Daoy (cell line): ENCODE data around the gene RAD51B. TPM values are rescaled to one million over a fixed set of nuclear protein-coding genes. Genes with fewer than 3 reads are reported as not detected.
A peak's percentile ranks its signal among the peaks of the same experiment; 100 is the strongest.

Experiments
- DNase-seq: peaks from one replicate; pipeline ENCODE4 v3.0.0-alpha.2; 2015; ENCODE audit warnings: low read depth
- total RNA-seq: library from RNA; depleted of rRNA; stranded (reverse); fragments of >200 nt; shearing (Covaris generic); gene quantifications from 2 replicates; pipeline ENCODE4 v1.2.3, GENCODE V29; 2014

RAD51B gene
- total RNA-seq, 1 experiment from 2014 or later = 15.8 TPM

DNA sequence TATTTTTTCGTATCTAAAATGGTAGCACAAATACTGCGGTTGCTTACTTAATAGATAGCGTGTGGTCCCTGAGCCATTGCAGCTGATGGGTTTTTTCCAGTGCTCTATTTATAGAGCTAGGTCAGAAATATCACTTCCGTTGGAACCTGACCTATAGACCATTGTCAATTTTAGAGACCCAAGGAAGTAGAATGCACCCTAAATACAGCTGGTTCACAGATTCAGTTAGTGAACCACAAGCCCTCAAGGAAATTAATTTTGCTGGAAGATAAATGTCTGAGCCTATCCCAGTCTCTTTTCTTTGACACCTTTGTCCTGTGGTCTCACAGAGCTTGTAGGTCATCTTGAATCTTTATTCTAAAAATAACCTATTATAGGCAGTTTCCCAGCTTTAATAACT, 582.3 kb downstream of the RAD51B start:
- DNase-seq = no peak

DNA sequence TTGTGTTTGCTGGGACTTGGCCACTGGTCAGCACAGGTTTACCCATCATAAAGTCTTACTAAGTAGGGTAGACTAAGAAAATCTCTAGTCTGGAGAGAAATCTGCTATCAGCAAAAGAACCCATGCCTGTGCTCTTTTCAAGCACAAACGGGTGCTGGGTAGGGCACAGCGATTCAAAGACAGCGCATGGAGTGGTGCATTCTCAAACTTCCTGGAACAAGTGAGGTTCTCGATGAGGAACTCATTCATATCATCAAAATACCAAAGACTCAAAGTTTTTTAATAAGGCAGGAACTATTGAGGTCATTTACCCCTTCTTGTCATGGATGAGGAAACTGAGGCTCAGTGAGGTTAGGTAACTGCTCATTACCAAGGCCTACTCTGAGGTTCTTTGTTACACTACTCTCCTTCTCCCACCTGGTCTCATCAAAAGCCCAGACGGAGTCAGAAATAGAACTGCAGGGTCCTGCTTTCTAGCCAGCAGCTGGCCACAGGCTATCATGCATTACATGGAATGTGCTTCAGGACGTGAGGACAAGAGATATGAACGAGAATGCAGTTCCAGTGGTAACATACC, 583.0 kb downstream of the RAD51B start:
- no peak for DNase-seq

DNA sequence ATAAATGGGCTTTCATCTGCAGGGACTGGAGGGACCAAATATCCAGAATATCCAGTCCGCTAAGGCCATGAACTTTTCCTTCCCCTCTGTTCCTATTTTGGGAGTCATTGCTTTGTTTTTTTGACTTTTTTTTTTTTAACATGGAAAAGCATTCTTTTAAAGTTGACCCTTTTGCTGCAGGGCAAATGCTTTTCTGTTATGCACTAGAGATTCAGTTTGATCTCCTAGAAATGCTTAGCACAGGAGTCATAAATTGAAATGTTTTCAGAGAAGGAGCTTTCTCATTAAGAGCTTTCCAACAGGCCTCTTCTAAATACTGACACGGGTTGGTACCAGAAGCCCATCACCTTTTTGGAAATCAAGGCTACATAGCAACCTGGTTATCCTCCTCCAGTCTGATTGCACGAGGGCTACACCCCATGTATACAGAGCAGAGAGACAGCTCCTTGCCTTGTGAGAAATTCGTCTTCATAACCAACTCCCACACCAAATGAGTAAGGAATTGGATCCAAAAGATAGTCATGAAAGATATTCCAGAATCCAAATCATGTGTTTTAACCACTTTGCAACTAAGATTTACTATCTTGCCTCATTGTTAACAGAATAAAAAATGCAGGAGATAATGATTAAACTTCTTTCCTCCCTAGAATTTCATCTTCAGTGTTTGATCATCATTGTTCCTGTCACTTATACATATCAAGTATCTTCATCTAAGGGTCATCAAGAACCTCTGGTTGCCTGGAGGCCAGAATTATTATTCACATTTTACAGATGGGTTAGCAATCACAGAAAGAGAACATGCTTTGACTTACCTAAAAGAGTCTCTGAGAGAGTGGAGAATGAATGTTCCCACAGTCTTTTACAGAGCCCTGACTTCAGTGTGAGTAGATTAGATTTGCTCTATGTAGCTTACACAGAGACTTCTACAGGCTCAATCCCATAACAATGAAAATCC, 583.9 kb downstream of the RAD51B start:
- no peak for DNase-seq

DNA sequence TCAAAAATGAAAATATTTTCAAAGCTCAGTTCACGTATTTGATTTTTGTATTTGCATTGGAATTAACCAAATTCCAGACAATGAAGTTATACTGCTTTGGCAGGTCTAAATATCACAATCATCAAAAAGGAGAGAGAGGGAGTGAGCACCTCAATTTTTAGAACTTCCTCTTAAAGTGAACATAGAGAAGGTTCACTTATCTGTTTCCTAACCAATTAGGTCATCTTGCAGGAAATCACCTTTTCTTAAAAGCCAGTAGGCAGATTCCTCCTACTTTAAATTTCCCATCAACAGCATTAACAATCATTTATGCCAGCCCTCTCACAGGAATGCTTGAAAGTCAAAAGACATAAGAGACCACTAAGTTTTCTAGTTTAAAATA, 584.6 kb downstream of the RAD51B start:
- no peak for DNase-seq

DNA sequence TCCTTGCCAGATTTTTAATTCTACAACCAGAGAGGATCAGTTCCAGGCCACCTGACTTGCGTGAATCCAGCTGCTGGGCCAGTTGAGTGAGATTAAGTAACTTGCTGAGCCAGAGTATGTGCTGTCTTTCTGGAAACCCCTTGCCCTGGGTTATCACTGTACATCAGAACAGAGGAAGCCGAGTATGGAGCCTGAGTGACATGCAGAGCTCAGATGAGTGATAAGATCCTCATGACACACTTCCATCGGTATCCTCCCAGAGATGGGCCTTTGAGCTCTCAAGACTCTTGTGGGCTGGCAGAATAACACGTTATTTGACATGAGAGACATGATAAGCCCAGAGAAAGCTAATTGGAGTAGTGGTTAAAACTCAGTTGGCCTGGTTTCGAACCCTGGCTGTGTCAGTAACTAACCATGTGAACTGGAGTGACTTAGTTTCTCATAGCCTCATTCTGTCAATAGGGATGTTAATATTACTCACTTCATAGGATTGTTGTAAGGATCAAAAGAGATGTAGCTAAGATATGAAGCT, 585.1 kb downstream of the RAD51B start:
- DNase-seq = no peak

DNA sequence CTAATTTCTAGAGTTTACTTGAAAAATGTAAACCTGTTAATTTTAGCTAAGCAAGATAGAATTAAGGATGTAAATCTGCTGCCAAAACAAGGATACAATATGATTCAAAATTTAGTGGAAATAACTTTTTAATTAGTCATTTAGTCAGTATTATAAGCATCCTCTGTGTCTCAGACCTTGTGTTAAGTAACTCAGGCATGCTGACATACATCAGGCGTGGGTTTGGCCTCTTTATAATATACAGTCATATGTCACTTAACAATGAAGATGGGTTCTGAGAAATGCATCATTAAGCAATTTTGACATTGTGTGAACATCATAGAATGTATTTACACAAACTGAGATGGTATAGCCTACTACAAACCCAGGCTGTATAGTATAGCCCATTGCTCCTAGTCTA, 586.4 kb downstream of the RAD51B start:
- no peak for DNase-seq

DNA sequence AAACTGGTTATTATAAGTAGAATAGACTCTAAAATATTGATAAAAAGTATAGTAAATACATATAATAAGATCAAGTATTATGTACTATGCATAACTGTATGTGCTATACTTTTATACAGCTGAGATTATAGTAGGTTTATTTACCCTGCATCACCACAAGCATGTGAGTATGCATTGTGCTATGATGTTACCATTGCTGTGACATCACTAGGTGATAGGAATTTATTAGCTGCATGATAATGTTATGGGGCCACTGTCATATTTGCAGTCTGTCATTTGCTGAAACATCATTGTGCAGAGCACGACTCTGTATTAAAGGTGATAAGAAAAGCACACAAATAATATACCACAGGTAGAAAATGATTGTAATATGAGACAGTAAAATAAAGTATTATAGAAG, 587.7 kb downstream of the RAD51B start:
- no peak for DNase-seq

DNA sequence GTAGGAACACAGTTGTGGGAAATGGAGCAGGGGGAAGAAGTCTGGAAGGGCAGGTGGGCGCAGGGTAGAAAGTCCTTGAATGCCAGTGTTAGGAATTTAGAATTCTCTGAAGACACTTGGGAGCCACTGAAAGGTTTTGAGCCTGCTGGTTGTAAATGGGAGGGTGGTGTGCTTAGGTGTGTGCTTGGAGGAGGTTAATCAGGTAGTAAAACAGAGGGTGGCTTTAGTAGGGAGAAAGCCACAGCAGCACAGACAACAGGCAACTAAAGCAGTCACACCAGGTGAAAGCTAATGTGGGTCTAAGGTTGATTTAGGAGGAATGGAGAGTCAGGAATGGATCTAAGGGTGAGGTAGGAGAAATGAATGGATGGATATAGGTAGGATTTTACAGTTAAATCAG, 588.2 kb downstream of the RAD51B start:
- DNase-seq = no peak

DNA sequence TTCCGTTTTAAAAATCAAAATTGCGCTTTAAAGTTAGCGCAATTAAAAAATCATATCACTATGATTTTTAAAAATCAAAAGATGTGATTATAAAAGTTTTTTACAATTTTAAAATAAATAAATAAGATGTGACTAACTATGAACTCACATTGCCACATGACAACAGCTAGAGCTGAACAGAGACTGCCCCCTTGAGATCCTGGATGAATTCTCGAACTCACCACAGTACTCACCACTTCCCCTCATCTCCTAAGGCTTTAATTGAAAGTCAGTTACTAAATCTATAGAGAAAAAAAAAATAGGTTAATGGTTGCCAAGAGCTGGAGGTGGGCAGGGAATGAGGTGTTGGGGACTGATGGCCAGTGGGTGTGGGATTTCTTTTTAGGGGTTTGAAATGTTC, 589.1 kb downstream of the RAD51B start:
- peak; percentile 69 for DNase-seq

DNA sequence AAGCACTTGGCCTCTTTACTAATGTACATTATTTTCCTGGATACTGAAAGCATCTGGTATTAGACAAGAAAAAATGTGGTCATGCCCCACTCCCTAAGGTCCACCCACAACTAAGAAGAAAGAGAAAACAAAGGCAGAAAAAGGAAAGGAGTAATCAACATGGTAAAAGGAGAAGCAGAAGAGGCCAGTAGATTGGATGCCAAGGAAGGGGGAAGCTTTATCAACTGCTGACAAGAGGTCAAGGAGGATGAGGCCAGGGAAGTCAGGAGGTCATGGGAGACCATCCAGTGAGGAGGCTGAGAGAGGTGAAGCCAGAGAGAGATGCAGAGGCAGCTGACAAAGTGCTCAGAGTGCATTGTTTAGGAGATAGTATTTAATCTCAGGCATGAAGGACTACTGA, 589.8 kb downstream of the RAD51B start:
- DNase-seq = no peak

DNA sequence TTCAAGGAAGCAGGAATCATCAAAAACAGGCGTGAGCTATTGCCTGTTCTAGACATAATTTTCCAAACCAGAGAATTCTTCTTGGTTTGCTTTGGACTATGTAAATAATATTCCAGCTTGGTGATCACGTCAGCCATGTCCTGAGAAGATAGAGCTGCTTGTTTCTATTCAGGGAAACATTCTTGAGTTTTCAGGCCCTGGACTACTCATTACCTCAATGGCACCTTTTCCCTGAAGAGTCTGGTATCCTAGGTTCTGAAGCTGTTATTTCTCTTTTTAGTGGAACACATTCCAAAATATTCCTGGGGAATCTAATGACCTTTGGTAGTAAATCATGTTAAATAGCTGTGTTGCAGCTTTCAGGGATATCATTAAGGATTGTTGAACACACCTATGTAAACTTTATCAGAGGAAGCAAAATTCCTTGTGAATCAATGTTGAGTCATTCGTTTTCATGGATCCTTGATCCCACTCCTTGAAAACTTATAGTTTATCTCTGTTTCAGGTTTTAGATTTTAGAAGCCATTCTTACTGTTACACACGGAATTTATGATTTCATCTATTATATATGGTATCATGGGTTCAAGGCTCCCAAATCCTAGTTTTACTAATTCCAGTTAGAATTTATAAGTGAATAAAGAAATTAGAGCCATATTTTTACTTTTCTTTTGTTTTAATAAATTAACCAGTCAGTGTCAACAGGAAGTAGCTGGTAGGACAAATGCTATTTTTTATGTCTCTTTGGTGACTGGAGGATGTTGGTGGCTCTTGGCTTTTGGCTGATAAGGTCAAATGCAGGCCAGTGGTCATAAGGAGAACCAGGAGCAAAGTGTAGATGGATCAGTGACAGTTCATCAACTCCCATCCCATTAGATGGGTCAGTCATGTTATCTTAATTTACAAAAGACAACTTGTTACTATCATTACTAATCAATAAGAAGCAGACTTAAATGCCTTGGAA, 593.2 kb downstream of the RAD51B start:
- DNase-seq = no peak

DNA sequence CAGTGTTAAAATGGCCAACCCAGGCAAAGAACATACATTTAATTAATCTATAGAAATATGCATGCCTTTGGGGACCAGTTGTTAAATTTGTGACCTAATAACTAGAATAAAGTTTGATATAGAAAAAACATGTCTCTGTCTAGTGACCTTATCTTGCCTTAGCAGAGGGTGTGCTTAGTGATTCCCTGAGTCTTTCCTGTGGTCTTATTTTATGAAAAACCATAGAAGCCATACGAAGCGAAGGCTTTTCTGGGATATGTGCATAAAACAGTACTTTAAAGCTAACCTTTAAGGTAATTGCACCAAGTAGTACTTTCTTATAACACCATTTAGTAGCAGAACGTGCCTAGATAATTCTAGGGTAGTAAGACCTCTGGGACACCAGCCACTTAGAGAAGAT, 593.9 kb downstream of the RAD51B start:
- DNase-seq = no peak

DNA sequence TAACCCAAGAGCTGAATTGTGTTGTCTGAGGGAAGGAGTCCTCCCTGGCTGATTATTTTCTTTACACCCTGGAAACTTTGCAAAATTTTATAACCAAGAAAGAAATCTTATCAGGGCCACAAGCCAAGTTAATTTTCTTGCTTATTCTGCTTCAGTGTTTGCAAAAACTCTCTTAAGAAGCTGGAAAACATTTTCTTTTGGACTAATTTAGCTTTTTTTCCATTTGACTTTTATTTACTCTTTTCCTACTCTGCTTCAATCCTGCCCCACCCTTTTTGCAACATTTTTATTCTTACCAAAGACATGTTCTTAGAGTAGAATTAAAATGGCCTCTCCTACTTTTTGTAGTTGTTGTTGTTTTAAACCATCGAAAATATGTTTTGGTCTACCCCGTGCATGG, 594.5 kb downstream of the RAD51B start:
- no peak for DNase-seq

DNA sequence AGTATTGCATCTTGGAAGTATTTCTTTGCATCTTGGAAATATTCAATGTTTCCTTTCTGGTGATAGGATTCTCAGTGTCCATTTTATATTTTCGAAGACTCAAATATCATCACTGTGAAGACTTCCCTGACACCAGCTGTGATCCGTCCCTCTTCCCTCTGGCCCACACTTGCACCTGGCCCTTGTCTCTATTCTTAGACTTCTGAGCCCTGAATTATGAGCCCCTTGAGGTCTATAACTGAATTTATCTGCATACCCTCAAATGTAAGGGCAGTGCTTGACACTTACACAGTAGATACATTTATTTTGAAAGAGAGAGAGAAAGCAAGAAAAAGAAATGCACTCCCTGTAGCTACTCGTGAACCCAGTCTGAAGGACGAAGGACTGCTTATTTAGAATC, 596.6 kb downstream of the RAD51B start:
- DNase-seq = no peak

DNA sequence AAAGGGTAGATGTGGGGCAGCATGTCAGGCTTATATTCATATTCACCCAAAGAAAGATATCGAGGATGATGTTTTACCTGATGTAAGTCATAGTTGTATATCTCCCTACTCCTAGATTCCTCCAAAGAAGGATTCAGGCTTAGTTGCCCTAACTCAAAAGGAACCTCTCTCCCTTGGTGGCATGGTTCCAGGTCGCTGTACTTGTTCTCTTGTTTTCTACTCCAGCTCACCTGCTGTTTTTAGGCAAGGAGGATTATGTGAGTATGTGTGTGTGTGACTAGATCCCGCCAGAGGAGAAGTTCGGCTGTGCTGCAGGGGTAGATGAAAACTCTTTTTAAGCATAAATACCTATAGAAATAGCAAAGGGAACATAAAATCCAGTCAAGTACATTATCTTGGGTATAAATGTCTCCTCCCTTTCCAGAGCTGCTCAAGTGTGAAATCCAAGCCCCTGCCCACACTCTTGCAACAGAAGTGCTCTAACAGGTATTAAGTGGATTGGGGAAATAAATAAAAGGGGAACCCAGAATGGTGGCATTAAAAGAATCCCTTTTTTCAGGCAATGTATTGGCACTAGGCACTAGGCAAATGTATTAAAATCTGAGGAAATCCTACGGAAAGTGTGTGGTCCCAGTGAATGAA, 597.6 kb downstream of the RAD51B start:
- DNase-seq = no peak

DNA sequence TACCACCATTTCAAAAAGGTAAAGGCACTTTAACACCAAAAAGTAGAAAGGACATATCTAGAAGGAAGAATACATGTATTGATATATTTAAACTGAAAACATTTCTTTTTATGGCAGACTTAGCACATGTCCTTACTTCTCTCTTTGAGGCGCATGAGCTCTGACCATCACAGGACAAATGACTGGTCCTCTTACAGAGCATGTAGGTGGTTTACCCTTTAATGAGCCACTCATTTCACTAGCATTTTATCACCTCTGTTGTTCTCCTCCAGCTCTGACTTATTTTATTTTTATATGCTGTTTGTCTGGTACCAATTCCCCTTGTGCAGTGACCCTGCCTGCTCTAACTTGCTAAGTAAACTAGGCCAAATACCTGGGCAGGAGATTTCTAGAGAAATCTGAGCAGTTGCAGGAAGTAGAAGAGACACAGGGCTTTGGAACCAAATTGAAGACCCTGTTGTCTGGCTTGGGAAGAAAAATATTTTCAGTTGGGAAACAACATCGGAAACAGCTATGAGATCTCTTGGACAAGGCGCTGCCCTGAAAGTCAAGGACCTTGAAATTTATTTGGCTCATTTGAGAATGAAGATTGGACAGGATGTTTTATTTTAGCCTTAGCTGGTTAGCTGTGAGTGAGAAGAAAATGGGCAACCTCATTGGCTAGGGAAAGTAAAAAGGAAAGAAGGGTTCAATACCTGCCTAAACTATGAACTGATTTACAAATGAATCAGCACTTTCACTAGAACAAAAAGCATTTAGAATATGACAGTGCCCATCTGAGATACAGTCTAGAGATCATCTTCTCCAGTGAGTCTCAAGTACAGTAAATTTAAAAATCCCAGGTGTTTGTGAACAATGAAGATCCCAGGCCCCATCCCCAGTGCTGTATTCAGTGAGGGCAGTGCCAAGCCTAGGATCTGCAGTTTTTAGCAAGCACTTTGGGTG, 598.9 kb downstream of the RAD51B start:
- DNase-seq = no peak

DNA sequence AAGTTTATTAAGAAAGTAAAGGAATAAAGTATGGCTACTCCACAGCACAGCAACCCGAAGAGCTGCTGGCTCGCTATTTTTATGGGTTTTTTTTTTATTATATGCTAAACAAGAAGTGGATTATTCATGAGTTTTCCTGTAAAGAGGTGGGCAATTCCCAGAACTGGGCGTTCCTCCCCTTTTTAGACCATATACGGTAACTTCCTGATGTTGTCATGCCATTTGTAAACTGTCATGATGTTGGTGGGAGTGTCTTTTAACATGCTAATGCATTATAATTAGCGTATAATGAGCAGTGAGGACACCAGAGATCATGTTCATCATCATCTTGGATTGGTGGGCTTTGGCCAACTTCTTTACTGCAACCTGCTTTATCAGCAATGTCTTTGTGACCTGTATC, 600.8 kb downstream of the RAD51B start:
- no peak for DNase-seq

DNA sequence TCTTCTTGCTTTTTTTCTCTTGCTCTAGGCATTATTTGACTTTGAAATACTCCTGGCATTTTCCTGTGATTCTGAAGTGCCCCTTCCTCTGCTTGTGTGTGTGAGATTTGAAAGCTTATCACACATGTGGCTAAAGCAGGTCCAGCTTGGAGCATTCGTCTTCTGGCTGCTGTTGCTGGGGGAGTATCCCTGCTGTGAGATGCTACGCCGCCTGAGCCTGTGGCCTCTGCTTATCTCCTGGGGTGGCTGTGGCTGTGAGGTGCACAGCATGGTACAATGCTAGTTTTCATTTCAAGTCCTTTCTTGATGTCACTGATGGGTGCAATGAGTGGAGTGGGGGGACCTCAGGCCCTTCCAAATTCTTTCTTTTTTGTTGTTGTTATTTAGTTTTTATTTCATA, 601.5 kb downstream of the RAD51B start:
- DNase-seq = no peak

DNA sequence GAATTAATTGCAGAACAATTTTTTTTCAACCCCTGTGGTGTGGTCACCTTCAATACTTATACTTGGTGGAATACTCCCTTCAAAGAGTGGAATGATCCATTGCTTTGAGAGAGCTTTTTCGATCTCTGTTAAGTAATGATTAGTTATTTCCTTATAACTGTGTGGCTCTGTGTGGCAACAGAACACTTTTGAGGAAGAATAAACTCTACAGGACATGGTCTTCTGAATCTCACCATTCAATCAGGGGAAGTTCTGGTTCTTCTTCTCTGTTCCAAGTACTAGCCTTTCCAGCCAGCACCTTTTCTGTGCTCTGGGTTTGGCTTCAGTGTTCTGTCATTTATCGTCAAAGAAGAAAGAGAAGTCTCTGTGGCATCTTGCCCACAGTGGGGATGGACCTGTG, 604.1 kb downstream of the RAD51B start:
- DNase-seq = no peak

DNA sequence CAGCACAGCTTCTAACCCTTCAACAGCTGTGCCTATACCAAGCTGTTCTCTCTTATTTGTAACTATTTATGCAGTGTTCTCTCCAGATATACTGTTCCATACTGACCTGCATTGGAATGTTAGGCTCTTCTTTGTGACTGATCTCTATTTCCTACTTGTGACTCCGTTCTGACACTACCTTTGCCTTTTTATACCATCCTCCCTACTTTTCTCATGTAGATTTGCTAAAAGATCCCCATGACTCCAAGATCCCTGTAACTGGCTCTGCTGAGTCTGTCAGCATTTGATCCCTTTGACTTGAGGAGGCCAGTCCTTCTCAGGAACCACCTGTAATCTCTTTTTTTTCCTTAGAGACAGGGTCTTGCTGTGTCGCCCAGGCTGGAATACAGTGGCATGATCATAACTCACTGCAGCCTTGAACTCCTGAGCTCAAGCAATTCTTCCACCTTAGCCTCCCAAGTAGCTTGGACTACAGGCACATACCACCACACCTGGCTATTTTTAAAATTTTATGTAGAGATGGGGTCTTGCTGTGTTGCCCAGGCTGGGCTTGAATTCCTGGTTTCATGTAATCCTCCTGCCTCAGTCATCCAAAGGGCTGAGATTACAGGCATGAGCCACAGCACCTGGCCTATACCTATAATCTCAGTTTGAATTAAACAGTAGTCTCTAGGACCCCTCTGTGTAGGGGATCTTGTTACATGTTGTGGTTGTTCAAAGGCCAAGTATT, 605.0 kb downstream of the RAD51B start:
- no peak for DNase-seq
